A673 (cell line): ENCODE results near the gene OTX2. TPM values are rescaled to one million over a fixed set of nuclear protein-coding genes. Genes with fewer than 3 reads are reported as not detected.

Experiments
- BruUV-seq: library from RNA; stranded (reverse); fragments of 400-500 nt; replicated peaks from 2 replicates; lab custom pipeline; 2021; lab: Mats Ljungman, UMichigan
- CTCF ChIA-PET: fragments of 300-600 bp; sonication (Branson Sonifier 250); formaldehyde crosslinking; loops from one replicate; lab custom pipeline; 2022; ENCODE audit warnings: antibody characterized with exemption; lab: Charles Lee
- POLR2A ChIA-PET: fragments of 300-600 bp; sonication (Branson Sonifier 250); formaldehyde crosslinking; loops from one replicate; lab custom pipeline; 2022; ENCODE audit warnings: antibody characterized with exemption; ENCODE audit not compliant: low non-redundant PET; lab: Charles Lee
- DNase-seq: peaks from one replicate; pipeline ENCODE4 v3.0.0-alpha.2; 2015; ENCODE audit warnings: low spot score
- H3K27ac ChIP-seq: fragments of 200-600 bp; sonication (generic); 2 replicates; pipeline ENCODE4 v1.5.1; 2016; ENCODE audit warnings: mixed run types, low read depth, mild to moderate bottlenecking, mixed read lengths, antibody characterized with exemption, low read length; ENCODE audit not compliant: poor library complexity, severe bottlenecking
- H3K27me3 ChIP-seq: fragments of 200-600 bp; sonication (generic); replicated peaks from 2 replicates; pipeline ENCODE4 v1.6.1; 2017; ENCODE audit warnings: mixed run types, low read depth, mild to moderate bottlenecking, mixed read lengths, antibody characterized with exemption, low read length; ENCODE audit not compliant: insufficient read depth, poor library complexity
- H3K36me3 ChIP-seq: fragments of 200-600 bp; sonication (generic); 2 replicates; pipeline ENCODE4 v1.6.1; 2016; ENCODE audit warnings: mixed run types, mild to moderate bottlenecking, mixed read lengths, antibody characterized with exemption, low read length; ENCODE audit not compliant: insufficient read depth, poor library complexity, severe bottlenecking
- H3K4me1 ChIP-seq: fragments of 200-600 bp; sonication (generic); 2 replicates; pipeline ENCODE4 v1.6.1; 2017; ENCODE audit warnings: mixed run types, mild to moderate bottlenecking, mixed read lengths, antibody characterized with exemption, low read length; ENCODE audit not compliant: insufficient read depth, poor library complexity, severe bottlenecking
- H3K4me3 ChIP-seq: fragments of 200-600 bp; sonication (generic); 2 replicates; pipeline ENCODE4 v1.5.1; 2016; ENCODE audit warnings: low read depth, mixed run types, mild to moderate bottlenecking, mixed read lengths, low read length; ENCODE audit not compliant: poor library complexity, severe bottlenecking
- H3K9me3 ChIP-seq: fragments of 200-600 bp; sonication (generic); 2 replicates; pipeline ENCODE4 v1.6.1; 2016; ENCODE audit warnings: mixed run types, low read depth, mild to moderate bottlenecking, mixed read lengths, antibody characterized with exemption, low read length; ENCODE audit not compliant: poor library complexity, severe bottlenecking
- EZH2 ChIP-seq: fragments of 200-600 bp; sonication (generic); IDR thresholded peaks from 2 replicates; pipeline ENCODE4 v1.6.1; 2017; ENCODE audit warnings: borderline replicate concordance, low read depth, mild to moderate bottlenecking, mixed read lengths, antibody characterized with exemption, low read length; ENCODE audit not compliant: poor library complexity, severe bottlenecking
- intact Hi-C: fragments of 100-400 bp; cut with micrococcal nuclease; formaldehyde crosslinking; loops from one replicate; pipeline ENCODE4 v1.10.0; 2022; ENCODE audit not compliant: unreplicated experiment
- total RNA-seq: library from RNA; stranded (reverse); gene quantifications from 2 replicates; pipeline ENCODE4 v1.2.3, GENCODE V29; 2021
- TF ChIP-seq, protein P1 (sequence below): fragments of 300-800, 200-600 bp; sonication (generic); conservative IDR thresholded peaks from 2 replicates; pipeline ENCODE4 v1.5.1; 2017; ENCODE audit warnings: low read depth, mild to moderate bottlenecking, antibody characterized with exemption, low read length, moderate library complexity, mixed read lengths

The OTX2 gene
- total RNA-seq, 1 experiment from 2014 or later = 129 TPM

DNA sequence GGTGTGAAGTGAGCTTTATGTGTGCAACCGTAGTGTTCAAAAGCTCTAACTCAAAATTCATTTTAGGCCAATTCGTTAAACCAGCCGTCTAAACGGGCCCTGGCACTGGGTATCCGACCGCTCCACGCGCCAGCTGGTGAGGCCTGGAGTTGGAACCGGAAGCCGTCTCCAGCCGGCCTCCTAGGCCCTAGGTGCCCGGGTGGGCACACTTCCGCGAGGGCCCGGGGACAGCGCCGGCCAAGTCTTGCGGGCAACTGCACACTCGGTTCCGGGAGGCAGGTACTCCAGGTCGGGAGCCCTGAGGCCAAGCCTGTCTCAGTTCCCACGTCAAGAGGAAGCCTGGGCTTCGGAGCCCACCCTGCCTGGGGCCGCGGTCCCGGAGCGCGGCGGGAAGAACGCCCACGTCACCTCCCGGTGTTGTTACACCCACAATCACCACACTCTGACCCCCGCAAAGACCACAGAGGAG lies 16.2 kb downstream of the OTX2 start:
- H3K27me3 ChIP-seq = no peaks in the 10 kb centered on the region
- peaks cover 5% of the 10 kb centered on the region for H3K36me3 ChIP-seq
- no peak for DNase-seq
- BruUV-seq = no TSS peak
- TF ChIP-seq, protein P1, sequence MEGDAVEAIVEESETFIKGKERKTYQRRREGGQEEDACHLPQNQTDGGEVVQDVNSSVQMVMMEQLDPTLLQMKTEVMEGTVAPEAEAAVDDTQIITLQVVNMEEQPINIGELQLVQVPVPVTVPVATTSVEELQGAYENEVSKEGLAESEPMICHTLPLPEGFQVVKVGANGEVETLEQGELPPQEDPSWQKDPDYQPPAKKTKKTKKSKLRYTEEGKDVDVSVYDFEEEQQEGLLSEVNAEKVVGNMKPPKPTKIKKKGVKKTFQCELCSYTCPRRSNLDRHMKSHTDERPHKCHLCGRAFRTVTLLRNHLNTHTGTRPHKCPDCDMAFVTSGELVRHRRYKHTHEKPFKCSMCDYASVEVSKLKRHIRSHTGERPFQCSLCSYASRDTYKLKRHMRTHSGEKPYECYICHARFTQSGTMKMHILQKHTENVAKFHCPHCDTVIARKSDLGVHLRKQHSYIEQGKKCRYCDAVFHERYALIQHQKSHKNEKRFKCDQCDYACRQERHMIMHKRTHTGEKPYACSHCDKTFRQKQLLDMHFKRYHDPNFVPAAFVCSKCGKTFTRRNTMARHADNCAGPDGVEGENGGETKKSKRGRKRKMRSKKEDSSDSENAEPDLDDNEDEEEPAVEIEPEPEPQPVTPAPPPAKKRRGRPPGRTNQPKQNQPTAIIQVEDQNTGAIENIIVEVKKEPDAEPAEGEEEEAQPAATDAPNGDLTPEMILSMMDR = no peak
- no peak for TF ChIP-seq EZH2
- POLR2A ChIA-PET = no interaction called here
- no peak overlapping the region for H3K27ac ChIP-seq
- peaks cover 7% of the 10 kb centered on the region for H3K4me1 ChIP-seq
- no peaks in the 10 kb centered on the region for H3K9me3 ChIP-seq
- no peak overlapping the region for H3K4me3 ChIP-seq
- CTCF ChIA-PET = interaction anchor here (0.6 kb wide), 1 partner anchor 10 kb away, joined by 3 read pairs; no protein-coding TSS in a partner anchor
- intact Hi-C loops = no loop called here

DNA sequence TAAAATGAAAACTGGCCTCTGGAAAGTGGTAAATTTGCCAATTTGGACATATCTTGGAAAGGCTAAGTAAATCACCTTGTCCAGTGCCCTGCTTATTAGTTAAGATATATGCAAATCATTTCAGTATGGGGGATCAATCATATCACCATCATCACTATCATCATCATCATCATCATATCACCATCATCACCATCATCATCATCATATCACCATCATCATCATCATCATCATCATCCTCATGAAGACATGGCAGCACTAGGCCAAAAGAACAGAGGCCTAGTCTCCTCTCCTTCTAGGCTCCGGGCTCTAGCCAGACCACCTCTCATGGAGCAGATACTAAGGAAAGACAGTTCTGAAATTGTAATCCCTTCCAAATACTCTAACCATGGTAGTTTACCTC lies 20.3 kb downstream of the OTX2 start:
- H3K9me3 ChIP-seq = no peaks in the 10 kb centered on the region
- H3K4me3 ChIP-seq = no peak overlapping the region
- H3K27me3 ChIP-seq = no peaks in the 10 kb centered on the region
- no TSS peak for BruUV-seq
- no peaks in the 10 kb centered on the region for H3K36me3 ChIP-seq
- H3K27ac ChIP-seq = no peak overlapping the region
- ChIA-PET POLR2A (no interaction called here), CTCF (no interaction called here)
- TF ChIP-seq, protein P1 = no peak
- TF ChIP-seq EZH2 = no peak
- no peaks in the 10 kb centered on the region for H3K4me1 ChIP-seq
- no peak for DNase-seq
- intact Hi-C loops = no loop called here

DNA sequence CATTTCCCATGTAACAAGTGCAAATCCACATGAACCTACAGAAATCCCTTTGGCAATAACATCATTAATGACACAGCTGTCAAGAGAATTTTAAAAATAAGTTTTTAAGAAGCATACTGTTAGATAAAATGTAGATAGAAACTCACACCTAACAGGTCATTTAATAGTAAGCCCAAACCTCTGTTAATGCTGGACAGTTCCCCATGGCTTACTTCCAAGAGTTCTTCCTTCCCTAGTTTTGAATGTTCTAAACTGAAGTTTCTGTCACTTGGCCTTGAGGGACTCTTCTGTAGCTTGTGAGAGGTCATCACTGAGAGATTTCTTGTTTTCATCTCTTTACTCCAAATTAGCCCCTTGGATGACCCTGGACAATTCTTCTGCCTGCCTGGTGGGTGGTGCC lies 22.7 kb downstream of the OTX2 start:
- Histone ChIP-seq H3K27ac (no peak overlapping the region), H3K27me3 (no peaks in the 10 kb centered on the region), H3K4me3 (no peak overlapping the region), H3K36me3 (no peaks in the 10 kb centered on the region), H3K9me3 (no peaks in the 10 kb centered on the region), H3K4me1 (no peaks in the 10 kb centered on the region)
- ChIA-PET POLR2A (no interaction called here), CTCF (no interaction called here)
- no TSS peak for BruUV-seq
- no peak for DNase-seq
- no peak for TF ChIP-seq EZH2
- TF ChIP-seq, protein P1 = no peak
- intact Hi-C loops = no loop called here
